ENCODE measurements around the gene FBXO45. TPM values are rescaled to one million over a fixed set of nuclear protein-coding genes. Genes with fewer than 3 reads are reported as not detected.

The FBXO45 gene
- total and polyA plus RNA-seq, 9 of the 15 experiments (the other 6 are each of a cell fraction or from before 2014, with no cell fraction given), result 15.2 to 52.8 (median 37.0) TPM

DNA sequence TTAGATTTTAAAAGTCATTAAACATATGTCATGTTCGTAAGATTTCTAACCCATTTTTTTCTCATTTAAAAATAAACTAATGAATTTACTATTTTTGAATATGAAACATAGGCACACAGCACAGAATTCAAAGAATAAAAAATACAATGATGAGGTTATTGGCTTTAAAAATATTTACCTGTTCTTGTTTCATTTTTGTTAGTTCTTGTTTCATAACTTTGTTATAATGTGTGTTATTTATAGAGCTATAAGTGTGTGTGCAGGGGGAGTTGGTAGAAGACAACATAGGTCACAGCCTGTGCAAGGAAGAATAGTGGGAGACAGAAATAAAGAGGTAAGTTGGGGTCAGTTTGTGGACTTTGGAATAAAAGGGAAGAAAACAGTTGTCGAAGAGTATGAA lies 40.2 kb downstream of the FBXO45 start:
- H2AFZ ChIP-seq (ENCODE audit: low read depth, low read length), result no peak overlapping the region; the same call in 1 of the 2 replicates
- H3K9me1 ChIP-seq (ENCODE audit: control insufficient read depth, insufficient read depth, low read length), result no peaks in the 10 kb centered on the region
- H3K4me2 ChIP-seq (ENCODE audit: insufficient read depth, low read length), result no peak overlapping the region
- no peaks in the 10 kb centered on the region for H3K79me2 ChIP-seq (ENCODE audit: control insufficient read depth, insufficient read depth, low read length)
- H3K27me3 ChIP-seq (ENCODE audit: control insufficient read depth in 2 of 2, insufficient read depth in 2 of 2, low read length in 2 of 2), result no peaks in the 10 kb centered on the region
- FAIRE-seq, result no peak
- in situ Hi-C loops (cut with MboI) (loop anchor here (10.0 kb wide), 1 partner anchor 366 kb away; no protein-coding TSS in a partner anchor), intact Hi-C loops (cut with micrococcal nuclease) (loop anchor here (1.0 to 5.0 kb wide), 8 partner anchors 24 to 579 kb away; partner anchors contain the start of gene NCBP2)
- H3K9ac ChIP-seq (ENCODE audit: insufficient read depth in 1 of 2, low read depth in 2 of 2, low read length in 2 of 2), result no peak overlapping the region
- ChIA-PET CTCF (ENCODE audit: low intra/inter-chr PET ratio) (interaction anchor here (1.1 to 4.2 kb wide), 3 partner anchors 77 to 845 kb away, joined by 4 to 48 read pairs (median 9); partner anchors contain the start of gene PIGZ), POLR2A (interaction anchor here (0.6 to 1.1 kb wide), 3 partner anchors 10 to 29 kb away, joined by 3 to 4 read pairs (median 3); no protein-coding TSS in a partner anchor)
- no TSS peak for BruUV-seq (replicated peaks)
- no peaks in the 10 kb centered on the region for H3K9me3 ChIP-seq (replicated peaks; ENCODE audit: control insufficient read depth, insufficient read depth, low read depth, low read length)
- WGBS (ENCODE audit: insufficient coverage, low coverage, missing lambda C conversion rate), result 63% methylated on average over 2 of the region's 2 CpGs
- no peak for ATAC-seq
- H3K36me3 ChIP-seq (ENCODE audit: control insufficient read depth, insufficient read depth, low read length), result no peaks in the 10 kb centered on the region
- no peaks in the 10 kb centered on the region for H4K20me1 ChIP-seq (replicated peaks; ENCODE audit: control insufficient read depth, insufficient read depth, low read length)
- DNase-seq (ENCODE audit: extremely low read depth in 1 of 4, low spot score in 3 of 4), result no peak
- H3K4me3 ChIP-seq, result no peak overlapping the region
- no peak overlapping the region for H3K27ac ChIP-seq (ENCODE audit: extremely low read depth, low read depth, low read length)
- H3K4me1 ChIP-seq (replicated peaks in 1 of 2; ENCODE audit: control insufficient read depth in 2 of 2, insufficient read depth in 2 of 2, low read length in 2 of 2), result peaks cover 13 to 23% of the 10 kb centered on the region in 2 experiments
- TF ChIP-seq ILK (tag; IDR thresholded peaks at IDR 0.05; ENCODE audit: borderline replicate concordance, low read depth) (no peak), ZFPM2 (CRISPR knock-in tag; IDR thresholded peaks at IDR 0.05) (no peak), ZNF384 (IDR thresholded peaks at IDR 0.05; ENCODE audit: low read depth, low read length) (no peak), SUPT5H (IDR thresholded peaks at IDR 0.05) (no peak), RHOXF2B (CRISPR knock-in tag; conservative IDR thresholded peaks at IDR 0.05) (no peak), ZNF146 (CRISPR knock-in tag; IDR thresholded peaks at IDR 0.05; ENCODE audit: unreplicated experiment) (no peak)
- TF ChIP-seq, protein P1, sequence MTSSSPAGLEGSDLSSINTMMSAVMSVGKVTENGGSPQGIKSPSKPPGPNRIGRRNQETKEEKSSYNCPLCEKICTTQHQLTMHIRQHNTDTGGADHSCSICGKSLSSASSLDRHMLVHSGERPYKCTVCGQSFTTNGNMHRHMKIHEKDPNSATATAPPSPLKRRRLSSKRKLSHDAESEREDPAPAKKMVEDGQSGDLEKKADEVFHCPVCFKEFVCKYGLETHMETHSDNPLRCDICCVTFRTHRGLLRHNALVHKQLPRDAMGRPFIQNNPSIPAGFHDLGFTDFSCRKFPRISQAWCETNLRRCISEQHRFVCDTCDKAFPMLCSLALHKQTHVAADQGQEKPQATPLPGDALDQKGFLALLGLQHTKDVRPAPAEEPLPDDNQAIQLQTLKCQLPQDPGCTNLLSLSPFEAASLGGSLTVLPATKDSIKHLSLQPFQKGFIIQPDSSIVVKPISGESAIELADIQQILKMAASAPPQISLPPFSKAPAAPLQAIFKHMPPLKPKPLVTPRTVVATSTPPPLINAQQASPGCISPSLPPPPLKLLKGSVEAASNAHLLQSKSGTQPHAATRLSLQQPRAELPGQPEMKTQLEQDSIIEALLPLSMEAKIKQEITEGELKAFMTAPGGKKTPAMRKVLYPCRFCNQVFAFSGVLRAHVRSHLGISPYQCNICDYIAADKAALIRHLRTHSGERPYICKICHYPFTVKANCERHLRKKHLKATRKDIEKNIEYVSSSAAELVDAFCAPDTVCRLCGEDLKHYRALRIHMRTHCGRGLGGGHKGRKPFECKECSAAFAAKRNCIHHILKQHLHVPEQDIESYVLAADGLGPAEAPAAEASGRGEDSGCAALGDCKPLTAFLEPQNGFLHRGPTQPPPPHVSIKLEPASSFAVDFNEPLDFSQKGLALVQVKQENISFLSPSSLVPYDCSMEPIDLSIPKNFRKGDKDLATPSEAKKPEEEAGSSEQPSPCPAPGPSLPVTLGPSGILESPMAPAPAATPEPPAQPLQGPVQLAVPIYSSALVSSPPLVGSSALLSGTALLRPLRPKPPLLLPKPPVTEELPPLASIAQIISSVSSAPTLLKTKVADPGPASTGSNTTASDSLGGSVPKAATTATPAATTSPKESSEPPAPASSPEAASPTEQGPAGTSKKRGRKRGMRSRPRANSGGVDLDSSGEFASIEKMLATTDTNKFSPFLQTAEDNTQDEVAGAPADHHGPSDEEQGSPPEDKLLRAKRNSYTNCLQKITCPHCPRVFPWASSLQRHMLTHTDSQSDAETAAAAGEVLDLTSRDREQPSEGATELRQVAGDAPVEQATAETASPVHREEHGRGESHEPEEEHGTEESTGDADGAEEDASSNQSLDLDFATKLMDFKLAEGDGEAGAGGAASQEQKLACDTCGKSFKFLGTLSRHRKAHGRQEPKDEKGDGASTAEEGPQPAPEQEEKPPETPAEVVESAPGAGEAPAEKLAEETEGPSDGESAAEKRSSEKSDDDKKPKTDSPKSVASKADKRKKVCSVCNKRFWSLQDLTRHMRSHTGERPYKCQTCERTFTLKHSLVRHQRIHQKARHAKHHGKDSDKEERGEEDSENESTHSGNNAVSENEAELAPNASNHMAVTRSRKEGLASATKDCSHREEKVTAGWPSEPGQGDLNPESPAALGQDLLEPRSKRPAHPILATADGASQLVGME (CRISPR knock-in tag; IDR thresholded peaks at IDR 0.05), result no peak
